ENCODE data around the gene MTX3. TPM values are rescaled to one million over a fixed set of nuclear protein-coding genes. Genes with fewer than 3 reads are reported as not detected.

Gene MTX3
- total RNA-seq, 1 donor = 17.7 TPM

GRCh38 chr5:79962575-79963222, 28.4 kb downstream of the MTX3 start:
- Histone ChIP-seq H3K4me1 (ENCODE audit: insufficient read depth, low read length) (peaks cover 4% of the 10 kb centered on the region), H3K36me3 (ENCODE audit: insufficient read depth, low read length) (no peaks in the 10 kb centered on the region), H3K9me3 (ENCODE audit: low read depth, low read length) (no peaks in the 10 kb centered on the region), H3K4me3 (ENCODE audit: insufficient read depth, low read length) (no peak overlapping the region), H3K4me2 (ENCODE audit: insufficient read depth, low read length) (no peak overlapping the region), H3K79me2 (ENCODE audit: insufficient read depth, low read length) (no peaks in the 10 kb centered on the region), H3K27me3 (ENCODE audit: insufficient read depth, low read length) (peaks cover 16% of the 10 kb centered on the region), H4K20me1 (ENCODE audit: insufficient read depth, low read length) (no peaks in the 10 kb centered on the region), H2AFZ (ENCODE audit: low read length) (peak overlapping the region; percentile 27), H3K27ac (ENCODE audit: low read depth, low read length) (no peak overlapping the region)
- DNase-seq (ENCODE audit: insufficient read length, low spot score, missing footprints) = peak; percentile 39
- no peak for TF ChIP-seq CTCF (IDR thresholded peaks at IDR 0.05; ENCODE audit: extremely low read depth, low read depth, low read length)

GRCh38 chr5:79961716-79962574, 29.1 kb downstream of the MTX3 start:
- Histone ChIP-seq H3K79me2 (ENCODE audit: insufficient read depth, low read length) (no peaks in the 10 kb centered on the region), H2AFZ (ENCODE audit: low read length) (no peak overlapping the region), H3K4me1 (ENCODE audit: insufficient read depth, low read length) (peaks cover 4% of the 10 kb centered on the region), H3K36me3 (ENCODE audit: insufficient read depth, low read length) (no peaks in the 10 kb centered on the region), H3K4me2 (ENCODE audit: insufficient read depth, low read length) (no peak overlapping the region), H3K27me3 (ENCODE audit: insufficient read depth, low read length) (peaks cover 14% of the 10 kb centered on the region), H3K9me3 (ENCODE audit: low read depth, low read length) (no peaks in the 10 kb centered on the region), H3K4me3 (ENCODE audit: insufficient read depth, low read length) (no peak overlapping the region), H4K20me1 (ENCODE audit: insufficient read depth, low read length) (no peaks in the 10 kb centered on the region), H3K27ac (ENCODE audit: low read depth, low read length) (no peak overlapping the region)
- no peak for DNase-seq (ENCODE audit: insufficient read length, low spot score, missing footprints)
- TF ChIP-seq CTCF (IDR thresholded peaks at IDR 0.05; ENCODE audit: extremely low read depth, low read depth, low read length) = no peak

- TF ChIP-seq CTCF (IDR thresholded peaks at IDR 0.05; ENCODE audit: extremely low read depth, low read depth, low read length) = no peak
- Histone ChIP-seq H3K79me2 (ENCODE audit: insufficient read depth, low read length) (no peaks in the 10 kb centered on the region), H4K20me1 (ENCODE audit: insufficient read depth, low read length) (no peaks in the 10 kb centered on the region), H3K4me1 (ENCODE audit: insufficient read depth, low read length) (peaks cover 18% of the 10 kb centered on the region), H3K4me3 (ENCODE audit: insufficient read depth, low read length) (no peak overlapping the region), H3K27ac (ENCODE audit: low read depth, low read length) (no peak overlapping the region), H3K9me3 (ENCODE audit: low read depth, low read length) (no peaks in the 10 kb centered on the region), H3K36me3 (ENCODE audit: insufficient read depth, low read length) (no peaks in the 10 kb centered on the region), H3K4me2 (ENCODE audit: insufficient read depth, low read length) (no peak overlapping the region), H3K27me3 (ENCODE audit: insufficient read depth, low read length) (no peaks in the 10 kb centered on the region), H2AFZ (ENCODE audit: low read length) (no peak overlapping the region)
- DNase-seq (ENCODE audit: insufficient read length, low spot score, missing footprints) = no peak
These were observed 31.7 kb downstream of the MTX3 start for GRCh38 chr5:79959407-79959806.

Data from osteoblast (primary cell).